Epithelial cell of esophagus (primary cell): Measurements from ENCODE around the gene IFNL1.

Experiments
- DNase-seq: peaks from one replicate; pipeline ENCODE4 v3.0.0; 2010; ENCODE audit warnings: low read depth
- H3K4me3 ChIP-seq: 2 replicates; pipeline ENCODE4 v1.5.1; 2011; ENCODE audit warnings: mild to moderate bottlenecking, low read length, control low read depth
- CTCF ChIP-seq: IDR thresholded peaks from 2 replicates; pipeline ENCODE4 v1.5.1; 2011; ENCODE audit warnings: low read depth, mild to moderate bottlenecking, low read length, control low read depth, inconsistent platforms; ENCODE audit not compliant: insufficient read depth; ENCODE audit errors: missing control alignments

The IFNL1 gene

GRCh38 chr19:39296055-39296645 lies at the start of gene IFNL1:
Gene IFNL1 (plus strand): TSS chr19:39296407. CDS start chr19:39296422, 15 bp downstream.
- no peak within 1 kb of the TSS for H3K4me3 ChIP-seq
- peak; percentile 41 for DNase-seq
- TF ChIP-seq CTCF, result no peak

GRCh38 chr19:39246951-39247669 lies 49.1 kb upstream of the IFNL1 start:
- TF ChIP-seq CTCF, result no peak
- H3K4me3 ChIP-seq, result no peak overlapping the region
- peak; percentile 20 for DNase-seq

GRCh38 chr19:39247701-39248664 lies 48.2 kb upstream of the IFNL1 start:
- DNase-seq, result peak; percentile 13
- no peak for TF ChIP-seq CTCF
- H3K4me3 ChIP-seq, result no peak overlapping the region

- no peak for TF ChIP-seq CTCF
Measured at GRCh38 chr19:39248806-39249205, 47.4 kb upstream of the IFNL1 start, which contains the start of gene IFNL4. Gene IFNL4 (minus strand): TSS chr19:39248856.

GRCh38 chr19:39251081-39251480 lies 45.1 kb upstream of the IFNL1 start:
- no peak for TF ChIP-seq CTCF

More at GRCh38 chr19:39248806-39249205, 47.4 kb upstream of the IFNL1 start, which contains the start of gene IFNL4:
- no peak within 1 kb of the TSS for H3K4me3 ChIP-seq
- DNase-seq, result no peak

GRCh38 chr19:39251846-39252245 lies 44.4 kb upstream of the IFNL1 start:
- no peak for DNase-seq
- no peak overlapping the region for H3K4me3 ChIP-seq
- TF ChIP-seq CTCF, result no peak

More at GRCh38 chr19:39251081-39251480, 45.1 kb upstream of the IFNL1 start:
- no peak overlapping the region for H3K4me3 ChIP-seq
- no peak for DNase-seq
